Stimulated activated CD4-positive, alpha-beta T cell treated with anti-CD3 and anti-CD28 coated beads, Interleukin-12 subunit alpha, Interleukin-12 subunit beta, amount 100 ng/mL, for 24 hours (primary cell): ENCODE data around the gene CES5A.
"Not testable (repeated sequence)": the region's sequence is repeated elsewhere in the genome, so short reads cannot be mapped to it uniquely, and the experiment has no call there.

Source experiments
- DNase-seq, 2 experiments: peaks; one replicate each; pipeline ENCODE4 v3.0.0-alpha.2; 2020; ENCODE audit warnings: low read depth in 2 of 2

The CES5A gene

DNA sequence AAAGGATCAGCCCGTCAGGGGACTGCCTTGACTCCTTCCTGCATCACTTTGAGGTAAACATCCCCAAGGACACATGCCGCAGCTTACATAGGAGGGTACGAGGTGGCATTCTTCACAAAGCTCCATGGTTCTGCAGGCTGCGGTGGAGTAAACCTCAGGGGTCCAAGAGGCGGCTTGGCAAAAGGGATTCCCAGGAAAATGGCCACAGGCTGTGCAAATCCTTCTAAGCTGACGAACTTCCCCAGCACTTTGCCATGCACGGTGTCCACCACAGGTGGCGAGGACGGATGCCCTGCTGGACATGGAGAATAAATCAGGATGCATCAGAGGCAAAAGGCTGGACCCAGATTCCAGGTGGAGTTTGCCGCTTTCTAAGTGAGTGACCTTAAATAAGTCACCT is 46.5 kb downstream of the CES5A start:
- no peak for DNase-seq

DNA sequence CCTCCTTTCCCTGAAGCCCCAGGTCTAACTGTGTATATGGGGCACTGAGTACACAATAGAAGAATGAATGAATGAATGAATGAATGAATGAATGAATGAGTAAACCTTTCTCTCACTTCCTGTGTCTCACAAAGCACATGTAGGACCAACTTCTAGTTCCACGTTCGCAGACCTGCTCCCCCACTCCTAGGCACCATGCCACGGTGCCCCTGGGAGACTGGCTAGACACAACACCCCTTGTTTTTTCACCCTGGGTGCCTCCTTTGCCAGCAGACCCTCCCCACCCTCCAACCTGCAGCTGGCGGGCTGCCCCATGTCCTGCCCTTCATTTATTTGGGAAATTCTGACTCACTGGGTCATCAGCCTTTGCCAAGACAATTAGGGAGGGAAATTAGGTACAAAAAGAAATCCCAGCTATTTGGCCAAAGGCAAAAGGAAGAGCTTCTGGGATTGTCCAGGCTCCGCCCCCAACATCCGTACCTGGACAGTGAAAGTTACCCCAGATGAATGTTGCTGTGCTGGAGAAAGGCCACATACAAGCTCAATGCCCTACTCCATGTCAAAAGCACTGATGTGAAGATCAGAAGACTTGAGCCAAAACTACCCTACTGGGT is 50.0 kb downstream of the CES5A start:
- no peak for DNase-seq

- DNase-seq: no peak
Measured at GRCh38 chr16:55824473-55825000, 50.6 kb downstream of the CES5A start.

DNA sequence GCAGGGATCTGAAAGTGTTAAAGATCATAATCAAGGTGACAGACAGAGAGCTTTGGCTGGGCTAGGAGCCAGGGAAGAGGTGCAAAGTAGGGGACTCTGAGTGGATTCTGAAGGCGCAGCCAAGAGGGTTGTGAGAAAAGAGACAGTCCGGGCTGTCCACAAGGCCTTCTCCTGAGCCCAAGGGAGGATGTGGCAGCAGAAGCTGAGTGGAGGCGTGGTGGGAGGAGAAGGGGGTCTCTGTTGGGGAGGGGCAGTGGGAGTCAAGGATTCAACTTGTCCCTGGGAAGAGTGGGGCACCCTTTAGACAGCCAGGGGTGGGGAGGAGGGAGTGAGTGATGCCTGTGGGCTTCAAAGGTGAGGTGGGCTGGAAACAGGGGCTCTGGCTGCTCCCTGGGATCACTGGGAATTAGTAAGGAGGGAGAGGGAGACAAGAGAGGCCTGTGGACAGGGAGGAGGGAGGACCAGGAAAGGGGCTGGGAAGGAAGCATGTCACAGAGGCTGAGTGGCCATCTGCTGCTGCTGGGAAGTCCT is 52.8 kb downstream of the CES5A start:
- no peak for DNase-seq

GRCh38 chr16:55821210-55821609 is 54.0 kb downstream of the CES5A start:
- no peak for DNase-seq

DNA sequence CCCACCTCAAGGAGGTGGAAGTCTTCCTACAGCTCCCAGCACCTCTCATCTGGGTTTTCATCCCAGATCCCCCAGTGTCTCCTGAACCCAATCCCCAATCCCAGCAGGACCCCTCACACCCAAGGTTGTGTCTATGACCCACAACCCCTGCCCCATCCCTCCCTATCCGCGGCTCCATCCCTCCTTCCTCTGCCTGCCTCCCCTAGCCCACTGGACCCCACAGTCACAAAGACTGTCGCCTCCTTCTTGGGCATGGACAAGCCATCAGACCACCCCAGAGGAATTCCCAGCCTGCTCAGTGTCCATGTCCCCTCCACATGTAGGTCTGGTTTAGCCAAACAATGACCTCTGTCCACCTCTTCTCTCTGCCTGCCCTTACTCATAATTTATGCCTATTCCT is 54.6 kb downstream of the CES5A start:
- no peak for DNase-seq

DNA sequence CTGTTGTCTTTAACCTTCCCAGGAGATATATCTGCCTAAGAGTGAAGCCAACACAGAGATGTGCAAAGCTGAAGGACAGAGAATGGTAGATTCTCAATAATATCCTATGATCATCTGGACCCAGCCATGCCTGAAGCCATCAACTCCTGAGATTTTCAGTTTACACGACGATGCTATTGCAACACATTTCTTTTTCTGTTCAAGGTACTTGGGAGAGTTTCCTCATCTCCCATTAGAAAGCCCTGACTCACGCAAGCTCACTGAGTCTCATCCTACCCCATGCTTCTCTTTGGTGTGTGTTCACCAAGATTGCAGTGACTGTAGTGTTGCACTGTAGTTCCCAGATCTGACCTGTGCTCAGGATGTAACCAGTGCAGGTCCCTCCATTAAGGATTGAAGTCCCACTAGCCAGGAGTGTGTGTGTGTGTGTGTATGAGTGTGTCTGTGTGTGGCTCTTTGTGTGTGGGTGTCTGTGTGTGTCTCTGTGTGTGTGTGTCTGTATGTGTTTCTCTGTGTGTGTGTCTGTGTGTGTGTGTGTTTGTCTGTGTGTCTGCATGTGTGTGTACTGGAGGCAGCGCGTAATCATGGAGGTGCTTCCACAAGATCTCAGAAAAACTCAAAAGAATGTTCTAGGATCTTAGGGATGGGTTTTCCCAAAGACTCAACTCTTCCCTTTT is 57.8 kb downstream of the CES5A start:
- DNase-seq: no peak

GRCh38 chr16:55816222-55816621 is 59.0 kb downstream of the CES5A start:
- not testable (repeated sequence) for DNase-seq

DNA sequence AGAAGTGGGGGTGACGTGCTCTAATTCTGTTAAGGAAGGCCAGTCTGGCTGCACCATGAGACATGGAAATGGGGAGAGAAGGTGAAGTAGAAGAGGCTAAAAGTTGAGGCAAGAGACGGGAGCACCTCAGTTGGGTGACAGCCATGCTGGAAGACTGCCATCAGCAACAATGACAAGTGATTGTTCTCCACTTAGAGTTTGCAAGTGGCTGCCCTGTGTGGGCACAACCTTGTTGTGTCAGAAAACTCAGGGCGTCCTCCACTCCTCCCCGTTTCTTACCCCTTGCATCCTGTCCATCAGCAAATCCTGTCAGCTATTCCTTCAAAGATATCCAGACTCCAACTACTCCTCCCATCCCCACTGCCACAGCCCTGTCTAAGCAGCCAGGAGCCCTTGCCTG is 59.9 kb downstream of the CES5A start:
- DNase-seq: no peak

GRCh38 chr16:55814174-55814573 is 61.0 kb downstream of the CES5A start:
- not testable (repeated sequence) for DNase-seq

DNA sequence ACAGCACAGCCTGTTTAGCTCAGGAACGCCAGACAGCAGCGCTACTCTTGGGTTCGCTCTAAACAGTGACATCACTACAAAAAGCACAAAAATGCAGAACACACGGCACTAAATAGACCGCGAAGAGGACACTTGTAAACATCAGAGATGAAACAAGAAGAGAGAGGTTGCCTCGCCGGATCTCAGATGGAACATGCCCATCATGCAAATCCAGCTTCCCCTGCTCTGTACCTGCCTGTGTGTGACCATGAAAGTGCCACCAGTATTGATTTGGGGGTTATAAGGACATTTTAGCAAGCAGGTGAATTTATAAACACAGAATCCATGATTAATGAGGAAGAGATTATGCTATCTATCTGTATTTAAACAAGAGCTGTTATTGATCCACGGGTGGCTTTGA is 61.4 kb downstream of the CES5A start:
- DNase-seq: not testable (repeated sequence)

- no peak for DNase-seq
Measured at GRCh38 chr16:55812951-55813350, 62.2 kb downstream of the CES5A start.

DNA sequence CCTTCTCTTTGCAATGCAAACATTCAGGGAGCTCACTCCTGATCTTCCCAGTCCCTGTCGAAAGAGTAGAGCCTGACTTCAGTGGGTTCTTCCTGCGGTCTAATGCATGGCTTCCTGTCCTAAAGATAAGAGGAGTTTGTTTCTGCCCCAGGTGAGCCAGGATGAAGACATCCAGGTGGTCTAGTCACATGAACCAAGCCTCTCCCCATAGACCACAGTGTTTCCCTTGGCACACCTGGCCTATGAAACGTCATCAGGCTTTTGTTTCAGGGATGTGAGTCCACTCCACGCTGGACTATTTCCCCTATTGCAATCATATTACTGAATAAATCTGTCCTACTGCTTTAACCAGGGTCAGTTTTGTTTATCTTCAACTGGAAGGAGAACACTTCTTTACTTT is 63.4 kb downstream of the CES5A start:
- no peak for DNase-seq

DNA sequence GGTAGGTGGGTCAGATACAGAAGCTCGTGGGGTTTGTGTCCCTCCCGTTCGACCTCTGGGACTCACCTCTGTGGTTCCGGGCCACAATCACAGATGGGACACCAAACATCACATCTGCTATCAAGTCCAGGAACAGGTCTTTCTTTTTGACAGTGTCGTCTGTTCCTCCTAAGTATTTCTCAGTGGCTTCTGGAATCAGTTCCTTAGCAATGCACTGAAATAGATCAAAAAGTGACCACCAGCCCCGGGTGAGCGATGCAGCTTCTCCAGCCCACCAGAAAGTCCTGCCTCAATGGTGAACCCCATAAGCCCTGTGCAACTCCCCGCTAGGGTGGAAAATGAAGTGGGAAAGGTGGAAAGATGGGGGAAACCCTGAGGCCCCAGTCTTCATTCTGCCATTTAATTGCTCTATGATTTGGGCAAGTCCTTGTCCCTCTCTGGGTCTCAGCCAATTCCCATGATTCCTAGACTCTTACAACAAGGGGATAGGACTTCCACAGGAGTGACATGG is 64.7 kb downstream of the CES5A start:
- no peak for DNase-seq

- no peak for DNase-seq
Measured at GRCh38 chr16:55809851-55810250, 65.3 kb downstream of the CES5A start.

DNA sequence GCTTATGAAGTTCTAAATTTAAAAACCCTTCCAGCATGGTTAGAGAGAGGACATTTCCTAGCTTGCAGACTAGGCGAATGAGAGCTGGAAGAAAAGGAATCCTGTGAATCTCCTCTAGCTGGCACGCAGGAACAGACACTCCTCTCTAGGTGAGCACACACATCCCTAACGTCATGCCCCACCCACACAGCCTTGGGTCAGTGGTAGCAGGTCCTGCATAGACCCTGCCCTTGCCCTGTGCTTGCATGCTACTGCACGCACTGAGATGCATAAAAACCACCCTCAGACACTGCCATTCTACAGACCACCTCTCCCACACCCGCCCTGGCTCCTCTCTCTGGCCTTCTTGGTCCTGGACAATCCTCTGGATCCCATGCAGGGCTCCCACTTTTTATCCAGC is 65.8 kb downstream of the CES5A start:
- no peak for DNase-seq

DNA sequence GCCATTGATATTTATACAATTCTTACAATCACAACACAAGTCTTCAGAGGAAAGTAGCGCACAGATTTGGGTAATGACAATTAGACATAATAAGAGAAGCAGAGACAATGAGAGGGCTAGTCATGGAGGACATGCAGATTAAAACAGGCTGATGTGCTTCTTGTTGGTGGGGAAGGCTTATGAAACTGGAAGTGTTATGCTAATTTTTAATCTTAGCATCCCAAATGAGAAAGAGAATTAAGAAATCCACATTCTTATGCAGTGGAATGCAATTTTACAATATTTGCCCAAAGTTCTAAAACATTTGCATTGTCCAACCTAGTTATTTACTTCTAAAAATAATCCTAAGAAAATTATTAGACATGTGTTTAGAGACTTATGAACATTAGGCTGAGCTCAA is 66.9 kb downstream of the CES5A start:
- not testable (repeated sequence) for DNase-seq

DNA sequence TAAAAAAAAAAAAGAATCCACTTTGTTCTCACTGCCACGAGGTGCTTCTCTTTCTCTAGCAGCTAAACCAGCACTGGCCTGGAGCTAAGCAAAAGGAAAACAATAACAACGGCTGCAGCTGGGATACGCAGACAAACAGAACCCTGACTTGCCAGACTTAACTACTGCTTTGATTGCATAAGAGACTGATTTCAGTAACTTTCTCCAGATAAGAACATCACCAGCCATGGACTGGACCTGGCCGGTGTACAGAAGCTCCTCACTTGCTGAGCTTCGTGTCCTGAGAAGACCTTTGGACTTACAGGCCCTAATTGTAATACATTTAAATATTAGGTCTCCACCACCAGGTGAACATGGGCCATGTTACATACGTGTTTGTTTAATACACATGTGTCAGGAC is 70.1 kb downstream of the CES5A start:
- DNase-seq: not testable (repeated sequence)

DNA sequence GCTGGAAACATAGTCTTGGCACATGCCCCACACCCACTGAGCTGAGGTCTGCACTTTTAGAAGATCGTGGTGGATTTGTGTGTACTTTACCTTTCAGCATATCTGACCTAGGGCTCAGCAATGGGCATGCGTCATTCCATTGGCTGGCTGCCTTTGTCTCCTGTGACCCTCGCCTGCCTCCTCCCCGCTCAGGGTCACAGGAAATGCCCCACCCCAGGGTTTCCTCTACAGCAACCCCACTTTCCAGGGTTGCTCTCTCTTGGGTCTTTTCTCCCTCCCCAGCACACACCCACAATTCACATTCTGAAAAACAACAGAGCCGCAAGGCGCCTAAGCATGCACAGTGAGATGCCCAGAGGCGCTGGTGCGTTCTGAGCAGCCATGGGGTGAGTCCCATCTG is 71.5 kb downstream of the CES5A start:
- not testable (repeated sequence) for DNase-seq
